GM19240 (cell line): ENCODE measurements around the gene ANAPC4.
"Not testable (repeated sequence)": the region's sequence is repeated elsewhere in the genome, so short reads cannot be mapped to it uniquely, and the experiment has no call there.

ENCODE experiments used
- DNase-seq: peaks from one replicate; pipeline ENCODE4 v3.0.0; 2011; ENCODE audit warnings: low spot score; ENCODE audit not compliant: insufficient read length

The ANAPC4 gene

GRCh38 chr4:25376754-25377571 is at the start of gene ANAPC4:
Gene ANAPC4, plus strand, starts transcription at chr4:25377263. Its CDS starts 165 bp downstream, at chr4:25377428.
- DNase-seq: peak; percentile 78

DNA sequence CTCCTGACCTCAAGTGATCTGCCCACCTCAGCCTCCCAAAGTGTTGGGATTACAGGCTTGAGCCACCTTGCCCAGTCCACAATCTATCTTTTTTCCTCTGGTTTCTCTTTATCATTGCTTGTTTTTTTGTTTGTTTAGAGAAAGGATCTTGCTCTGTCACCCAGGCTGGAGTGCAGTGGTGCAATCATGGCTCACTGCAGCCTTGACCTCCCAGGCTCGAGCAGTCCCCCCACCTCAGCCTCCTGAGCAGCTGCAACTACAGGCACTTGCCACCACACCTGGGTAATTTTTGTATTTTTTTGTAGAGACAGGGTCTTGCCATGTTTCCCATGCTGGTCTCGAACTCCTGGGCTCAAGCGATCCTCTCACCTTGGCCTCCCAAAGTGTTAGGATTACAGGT is 48.6 kb upstream of the ANAPC4 start:
- DNase-seq: not testable (repeated sequence)

DNA sequence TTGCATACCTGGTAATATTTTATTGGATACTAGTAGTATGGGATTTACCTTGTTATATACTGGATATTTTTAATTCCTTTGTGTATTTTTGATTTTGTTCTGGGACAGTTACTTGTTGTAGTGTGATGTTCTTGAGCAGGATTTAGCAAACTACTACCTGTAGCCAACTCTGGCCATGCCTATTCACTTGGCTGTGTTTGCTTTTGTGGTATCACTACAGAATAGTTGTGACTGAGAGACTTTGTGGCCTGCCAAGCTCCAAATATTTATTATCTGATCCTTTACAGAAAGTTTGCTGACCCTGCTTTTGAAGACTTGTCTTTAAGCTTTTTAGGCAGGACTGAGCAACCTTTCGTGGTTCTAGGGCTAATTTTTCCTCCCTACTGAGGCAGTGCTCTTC is 46.7 kb upstream of the ANAPC4 start:
- DNase-seq: no peak

- DNase-seq: no peak
These were observed 45.9 kb upstream of the ANAPC4 start for GRCh38 chr4:25330905-25331808.

DNA sequence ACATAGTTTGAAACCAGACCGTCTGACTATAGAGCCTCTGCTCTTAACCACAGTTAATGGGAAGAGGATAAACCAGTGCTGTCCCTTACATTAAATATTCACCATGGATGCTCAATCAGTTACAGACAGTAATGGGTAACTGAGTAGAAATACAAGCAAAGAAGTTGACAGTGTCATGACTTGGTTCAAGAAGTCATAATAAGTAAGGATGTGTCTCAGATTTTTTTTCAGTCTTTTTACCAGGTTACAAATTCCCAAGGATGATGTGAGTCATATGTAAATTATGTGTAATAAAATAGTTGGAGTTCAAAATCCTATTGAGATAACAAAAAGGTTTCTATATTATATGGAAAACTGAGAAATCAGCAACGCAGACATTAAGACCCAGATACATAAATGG is 33.4 kb upstream of the ANAPC4 start:
- DNase-seq: no peak

- no peak for DNase-seq
These were observed 31.3 kb upstream of the ANAPC4 start for GRCh38 chr4:25345744-25346143.

DNA sequence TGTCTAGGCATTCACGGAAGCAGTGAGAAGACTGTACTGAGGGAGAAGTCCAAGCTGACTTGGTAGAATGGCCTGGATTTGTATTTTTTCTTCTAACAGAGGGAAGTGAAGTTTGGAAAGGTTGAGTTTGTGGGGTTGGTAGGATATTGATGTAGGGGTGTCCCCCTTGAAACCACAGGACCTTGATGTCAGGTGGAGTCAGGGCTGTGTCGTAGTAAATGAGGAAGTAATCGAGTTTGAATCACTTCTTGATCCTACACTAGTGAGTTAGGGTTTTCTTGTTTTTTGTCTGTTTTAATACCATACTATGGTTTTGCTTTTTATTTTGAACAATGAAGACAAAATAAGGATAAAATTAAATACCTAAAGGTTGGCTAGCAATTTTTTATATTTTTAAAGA is 30.1 kb upstream of the ANAPC4 start:
- DNase-seq: no peak

DNA sequence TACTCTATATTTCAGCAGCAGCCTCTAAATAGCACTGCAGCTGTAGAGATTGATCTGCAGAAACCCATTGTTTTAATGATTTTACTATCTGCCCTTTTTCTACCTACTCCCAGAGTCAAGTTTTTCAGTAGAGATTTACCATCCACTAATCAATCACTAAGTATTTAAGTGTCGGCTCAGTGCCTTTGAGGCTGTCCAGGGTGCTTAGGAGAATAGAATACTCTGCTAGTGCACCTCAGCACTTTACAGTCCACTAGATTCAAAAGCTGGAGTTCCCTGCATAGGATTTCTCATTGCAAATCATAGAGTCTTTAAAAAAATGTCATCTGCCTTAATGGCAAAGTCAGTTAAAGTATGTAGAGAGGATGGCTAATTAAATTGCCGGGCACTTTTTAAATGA is 29.6 kb upstream of the ANAPC4 start:
- no peak for DNase-seq

DNA sequence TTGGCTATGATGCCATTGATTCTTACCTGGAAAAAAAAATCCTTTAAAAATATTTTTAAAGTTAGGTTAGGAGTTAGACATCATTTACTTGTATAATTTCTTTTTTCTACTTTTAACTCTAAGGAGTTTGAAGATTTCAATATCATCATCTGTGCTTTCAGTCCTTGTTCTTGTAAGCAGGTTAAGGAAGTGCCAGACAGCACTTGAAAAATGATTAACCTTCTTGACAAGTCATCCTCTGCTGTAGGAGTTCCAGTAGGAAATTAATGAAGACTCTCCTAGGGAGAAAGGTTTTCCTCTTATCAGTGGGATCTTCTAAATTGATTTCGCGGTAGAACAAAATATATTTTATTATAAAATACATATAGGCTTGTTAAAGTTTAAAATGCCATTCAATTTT is 29.1 kb upstream of the ANAPC4 start:
- no peak for DNase-seq

- DNase-seq: no peak
These were observed 26.5 kb upstream of the ANAPC4 start for GRCh38 chr4:25350561-25350960.

GRCh38 chr4:25351777-25352416 is 25.2 kb upstream of the ANAPC4 start:
- no peak for DNase-seq

DNA sequence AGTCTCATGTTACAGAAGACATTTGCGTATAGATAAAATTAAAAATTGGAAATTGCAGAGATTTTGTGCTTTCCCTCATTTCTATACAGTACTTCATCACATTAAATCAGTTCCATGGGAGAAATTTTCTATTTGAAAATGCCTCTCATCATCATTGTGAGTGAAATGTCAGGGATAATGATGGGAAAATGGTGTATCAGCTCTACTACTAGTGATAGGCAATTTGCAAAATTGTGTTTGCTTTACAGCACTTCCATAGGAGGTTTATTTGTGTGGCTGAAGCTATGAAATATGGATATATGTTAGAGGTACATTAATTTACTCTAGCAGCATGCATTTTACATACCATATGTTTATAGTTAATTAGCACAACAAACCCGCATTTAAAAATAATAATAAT is 21.0 kb upstream of the ANAPC4 start:
- no peak for DNase-seq

DNA sequence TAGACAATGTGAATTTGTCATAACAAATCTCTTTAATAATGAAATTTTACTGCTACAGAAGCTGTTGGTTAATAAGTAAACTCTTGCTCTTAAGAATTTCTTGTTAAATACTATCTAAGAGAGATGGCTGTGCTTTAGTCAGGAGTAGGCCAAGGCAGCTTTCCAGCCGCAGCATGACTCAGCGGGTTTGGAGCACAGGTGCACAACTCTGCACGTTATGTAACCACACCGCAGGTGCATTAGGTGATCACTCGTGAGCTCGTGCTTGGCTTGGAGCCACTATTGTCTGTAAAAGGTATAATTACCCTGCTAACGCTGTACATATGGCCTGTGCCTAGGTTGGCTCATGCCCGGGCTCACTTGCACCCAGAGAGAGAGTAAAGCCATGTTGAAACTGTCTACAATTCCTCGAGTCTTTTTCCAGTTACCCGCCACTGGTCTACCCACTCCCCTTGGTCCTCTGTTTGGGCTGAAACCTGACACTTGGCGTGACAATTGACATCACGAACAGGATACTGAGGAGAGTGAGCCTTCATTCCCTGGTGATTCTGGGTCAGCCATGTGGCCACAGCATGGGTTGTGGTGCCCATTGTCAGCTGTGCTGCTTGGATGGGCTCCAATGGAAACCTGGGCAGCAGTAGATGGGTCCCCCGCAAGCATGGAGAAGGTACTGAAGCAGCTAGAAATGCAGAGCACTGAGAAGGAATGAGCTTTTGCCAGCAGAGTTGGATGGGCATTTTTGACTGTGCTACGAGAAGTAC is 18.4 kb upstream of the ANAPC4 start:
- no peak for DNase-seq

DNA sequence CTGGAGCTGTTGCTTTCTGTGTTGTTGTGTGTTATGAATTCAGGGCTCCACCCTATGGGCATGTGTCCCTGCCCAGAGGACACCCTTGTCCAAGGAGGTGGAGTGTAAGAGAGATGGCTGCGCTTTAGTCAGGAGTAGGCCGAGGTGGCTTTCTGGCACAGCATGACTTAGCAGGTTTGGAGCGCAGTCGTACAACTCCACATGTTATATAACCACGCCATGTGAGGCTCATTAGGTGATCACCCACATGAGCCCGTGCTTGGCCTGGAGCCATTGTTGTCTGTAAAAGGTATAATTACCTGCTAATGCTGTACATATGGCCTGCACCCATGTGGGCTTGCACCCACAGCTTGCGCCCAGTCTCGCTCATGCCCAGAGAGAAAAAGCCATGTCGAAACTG is 15.8 kb upstream of the ANAPC4 start:
- no peak for DNase-seq

DNA sequence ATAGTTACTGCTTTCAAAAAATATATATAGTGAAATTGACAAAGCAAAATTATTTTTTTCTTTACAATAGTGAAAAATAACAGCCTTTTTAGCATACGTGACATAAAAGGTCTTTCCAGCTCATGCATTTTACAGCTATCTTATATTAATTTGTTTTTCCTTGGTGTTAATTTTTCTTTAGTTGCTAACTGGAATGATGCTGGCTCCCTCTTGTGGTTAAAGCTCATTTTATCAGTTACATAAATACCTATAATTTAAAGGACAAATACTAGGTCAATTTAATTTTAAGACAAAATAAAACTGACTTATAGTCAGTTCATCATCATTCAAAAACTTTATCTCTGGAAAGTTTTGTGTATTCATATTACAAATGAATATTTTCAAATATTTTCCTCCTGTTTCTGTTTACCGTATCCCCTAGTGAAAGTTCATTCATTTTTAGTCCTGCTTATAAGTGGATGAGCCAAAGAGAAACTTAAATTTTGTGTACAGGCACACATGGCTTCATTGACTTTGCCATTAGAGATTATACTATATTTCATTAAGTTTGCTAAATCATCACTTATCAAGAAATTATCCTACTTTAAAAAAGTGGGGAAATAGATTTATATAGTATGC is 9.9 kb upstream of the ANAPC4 start:
- no peak for DNase-seq

GRCh38 chr4:25367877-25368276 is 9.2 kb upstream of the ANAPC4 start:
- DNase-seq: no peak

DNA sequence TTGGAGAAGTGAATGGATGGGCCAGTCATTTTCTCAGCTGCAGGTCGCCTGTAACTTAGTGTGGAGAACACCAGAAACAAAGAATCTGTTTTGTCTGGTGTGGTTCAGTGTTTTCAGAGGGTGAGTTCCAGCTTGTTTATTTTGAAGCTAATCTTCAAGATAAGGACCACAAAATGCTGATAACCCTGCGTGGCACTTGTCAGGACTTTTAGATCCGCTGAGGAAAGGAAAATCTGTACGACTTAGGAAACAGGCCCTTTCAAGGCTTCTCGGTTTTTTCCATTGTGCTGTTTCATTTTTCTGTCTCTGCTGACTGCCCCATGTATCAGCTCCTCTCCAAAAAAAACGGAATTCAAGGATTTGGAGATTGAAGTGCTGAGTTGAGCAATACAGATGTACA is 8.7 kb upstream of the ANAPC4 start:
- DNase-seq: no peak

GRCh38 chr4:25370242-25370641 is 6.8 kb upstream of the ANAPC4 start:
- DNase-seq: no peak

- not testable (repeated sequence) for DNase-seq
These were observed 4.5 kb upstream of the ANAPC4 start for GRCh38 chr4:25372549-25372948.

- DNase-seq: no peak
These were observed 741 bp downstream of the ANAPC4 start for GRCh38 chr4:25377572-25378436.
